ENCODE data around the gene SCO1.
"Not testable (repeated sequence)": the region's sequence is repeated elsewhere in the genome, so short reads cannot be mapped to it uniquely, and the experiment has no call there.

Gene SCO1

DNA sequence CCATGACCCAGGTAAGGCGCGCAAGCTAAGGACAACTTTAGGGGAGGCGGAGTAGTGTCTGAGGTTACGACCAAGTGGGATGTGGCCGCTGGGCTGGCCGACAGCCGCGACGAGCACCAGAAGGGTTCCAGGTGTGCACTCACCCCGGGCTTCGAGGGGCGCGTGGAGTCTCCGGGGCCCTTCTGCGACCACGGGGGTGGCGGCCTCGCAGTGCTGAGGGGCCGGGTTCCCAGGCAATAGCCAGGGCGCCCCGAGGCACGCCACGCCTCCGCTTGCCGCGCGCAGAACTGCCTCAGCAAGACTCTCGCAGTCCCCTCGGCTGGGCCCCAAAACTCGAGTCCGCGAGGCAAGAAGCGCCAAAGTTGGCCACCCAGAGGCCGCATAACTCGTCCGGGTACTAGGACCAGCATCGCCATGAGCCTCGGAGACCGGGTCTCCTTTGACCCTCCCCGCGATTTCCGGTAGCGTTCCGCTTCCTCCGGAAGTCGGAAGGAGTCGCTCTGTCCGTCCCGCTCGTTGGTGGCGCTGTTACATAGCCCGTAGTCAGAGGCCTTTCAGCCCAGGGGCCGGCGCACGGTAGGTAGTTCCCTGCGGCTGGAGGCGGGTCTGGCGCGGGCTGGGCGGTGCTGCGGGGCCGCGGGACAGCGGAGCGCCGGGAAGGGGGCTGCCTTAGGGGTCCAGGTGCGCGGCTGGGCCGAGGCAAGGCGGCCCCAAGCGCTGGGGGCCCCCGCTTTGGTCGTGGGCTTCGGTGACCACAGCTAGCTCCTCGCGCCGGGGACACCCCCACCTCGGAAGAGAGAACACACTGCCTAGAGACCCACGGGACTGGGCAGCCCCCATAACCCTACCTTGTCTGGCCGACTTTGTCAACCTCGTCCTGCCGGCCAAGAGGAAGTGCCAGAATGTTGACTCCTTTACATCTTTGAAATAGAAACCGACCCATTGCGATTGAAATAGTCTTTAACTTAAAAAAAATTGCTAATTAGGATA, at the start of gene SCO1, which contains the start of gene ADPRM:
Gene SCO1, minus strand, starts transcription at position 442 of the 990 bp plus-strand sequence. Its CDS starts 26 bp downstream, at position 416.
Gene ADPRM, plus strand, starts transcription at position 503 of the 990 bp plus-strand sequence. CDS start 7,333 bp downstream, outside the sequence.
- DNase-seq (ENCODE audit: low spot score): peak; percentile 84

DNA sequence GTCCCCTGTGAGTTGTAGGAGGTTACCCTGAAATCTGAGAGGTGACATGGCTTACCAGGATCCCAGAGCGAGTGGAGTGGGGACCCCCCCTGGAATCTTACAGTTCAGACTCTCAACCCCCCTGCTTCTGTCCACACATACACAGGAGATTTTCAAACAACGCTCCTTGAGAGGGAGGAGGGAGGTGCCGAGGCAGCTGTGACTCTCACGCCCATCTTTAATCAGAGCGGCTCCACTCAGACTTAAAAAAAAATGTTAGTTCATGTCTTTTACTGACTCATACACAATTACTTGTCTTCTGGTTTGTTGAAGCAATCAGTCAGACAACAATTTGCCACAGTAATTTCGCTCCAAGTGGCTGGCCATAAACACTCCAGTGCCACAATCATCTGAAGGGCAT, 47.9 kb upstream of the SCO1 start:
- no peak for DNase-seq (ENCODE audit: low spot score)

DNA sequence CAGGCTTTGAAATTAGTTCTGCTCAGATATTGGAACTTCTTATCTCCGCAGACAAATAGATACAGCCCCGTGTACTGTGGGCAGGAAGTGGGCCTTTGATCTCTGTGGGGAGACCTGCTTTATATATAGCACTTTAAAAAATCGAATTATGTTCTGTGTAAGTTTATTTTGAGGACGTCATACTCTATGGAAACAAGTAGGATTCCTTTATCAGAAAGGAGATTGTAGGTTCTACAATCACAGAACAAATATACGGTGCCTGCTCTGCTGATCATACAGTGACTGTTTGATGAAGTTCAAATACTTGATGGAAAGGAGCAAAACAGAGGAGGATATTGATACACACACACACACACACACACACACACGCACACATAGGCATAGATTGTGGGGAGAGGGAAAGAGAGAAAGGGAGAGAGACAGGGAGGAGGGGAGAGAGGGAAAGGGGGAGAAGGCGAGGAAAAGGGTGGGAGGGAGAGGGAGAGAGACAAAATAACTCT, 47.2 kb upstream of the SCO1 start:
- no peak for DNase-seq (ENCODE audit: low spot score)

DNA sequence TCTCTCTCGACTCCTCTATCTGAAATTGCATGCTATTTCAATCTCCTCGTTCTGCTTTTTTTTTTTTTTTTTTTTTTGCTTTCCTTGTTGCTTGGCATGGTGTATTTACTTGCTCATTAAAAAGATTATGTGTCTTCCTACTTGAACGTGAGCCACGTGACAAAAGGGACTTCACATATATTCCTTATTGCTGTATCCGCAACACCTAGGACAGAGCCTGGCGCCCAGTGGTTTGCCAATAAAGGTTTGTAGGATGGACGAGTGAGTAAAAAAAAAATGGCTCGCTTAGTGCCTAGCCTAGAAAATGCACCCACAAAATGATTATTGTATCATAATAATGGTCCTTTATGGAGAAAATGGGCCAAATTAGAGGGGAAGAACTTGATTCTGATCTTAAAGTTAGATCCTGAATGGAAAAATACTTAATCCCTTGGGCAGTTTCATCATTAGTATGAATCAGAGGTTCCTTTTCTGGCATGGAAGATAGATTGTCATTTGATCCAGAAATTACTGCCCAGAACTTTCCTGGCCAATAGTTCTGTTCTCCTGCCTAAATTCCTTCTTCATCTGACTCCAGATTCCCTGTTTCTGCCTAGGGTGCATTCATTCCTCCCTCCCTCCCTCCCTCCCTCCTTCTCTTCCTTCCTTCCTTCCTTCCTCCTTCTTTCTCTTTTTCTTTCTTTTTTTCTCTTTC, 46.1 kb upstream of the SCO1 start:
- DNase-seq (ENCODE audit: low spot score): no peak

DNA sequence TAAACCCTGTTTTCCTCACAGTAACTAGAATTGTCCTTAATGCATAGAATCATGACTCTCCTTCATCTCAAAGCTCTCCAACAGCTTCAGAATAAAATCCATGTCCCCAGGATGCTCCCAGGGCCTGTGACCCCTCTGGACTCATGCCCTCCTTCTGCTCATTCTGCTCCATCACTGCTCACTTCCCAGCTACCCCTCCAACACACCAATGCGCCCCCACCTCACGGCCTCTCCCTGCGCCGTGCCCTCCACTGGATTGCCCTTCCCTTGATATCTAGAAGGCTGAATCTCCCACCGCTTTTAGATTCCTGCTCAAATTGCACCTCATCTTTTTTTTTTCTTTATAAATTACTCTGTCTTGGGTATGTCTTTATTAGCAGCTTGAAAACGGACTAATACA, 45.1 kb upstream of the SCO1 start:
- DNase-seq (ENCODE audit: low spot score): no peak

DNA sequence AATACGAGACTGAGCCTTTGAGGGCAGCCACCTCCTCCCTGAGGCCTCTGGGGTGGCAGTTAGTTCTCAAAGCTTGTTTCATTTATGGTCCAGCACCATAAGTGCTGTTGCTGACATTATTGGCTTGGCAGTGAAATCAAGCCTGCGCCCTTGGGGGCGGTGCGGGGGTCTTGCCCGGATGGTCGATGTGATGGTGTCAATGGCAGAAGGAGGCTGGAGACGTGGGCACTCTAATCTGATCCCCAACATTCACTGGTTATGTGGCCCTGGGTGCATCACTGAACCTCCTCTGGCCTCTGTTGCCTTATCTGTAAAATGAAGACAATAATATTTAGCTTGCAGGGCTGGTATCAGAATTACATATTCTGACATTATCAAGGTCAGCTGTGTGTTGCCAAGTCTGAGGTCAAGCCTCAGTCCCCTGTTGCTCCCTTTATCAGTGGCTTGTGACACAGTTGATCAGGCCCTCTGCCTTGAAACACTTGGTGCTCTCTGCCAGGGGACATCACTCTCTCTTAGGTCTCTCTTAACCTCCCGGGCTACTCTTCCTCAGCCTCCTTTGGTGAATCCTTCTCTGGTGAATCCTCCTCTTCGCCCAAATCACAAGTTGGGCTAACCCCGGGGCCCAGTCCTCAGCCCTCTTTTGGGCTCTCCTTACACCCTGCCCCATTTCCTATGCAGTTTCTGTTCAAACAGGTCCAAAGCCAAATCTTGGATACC, 44.2 kb upstream of the SCO1 start:
- no peak for DNase-seq (ENCODE audit: low spot score)

DNA sequence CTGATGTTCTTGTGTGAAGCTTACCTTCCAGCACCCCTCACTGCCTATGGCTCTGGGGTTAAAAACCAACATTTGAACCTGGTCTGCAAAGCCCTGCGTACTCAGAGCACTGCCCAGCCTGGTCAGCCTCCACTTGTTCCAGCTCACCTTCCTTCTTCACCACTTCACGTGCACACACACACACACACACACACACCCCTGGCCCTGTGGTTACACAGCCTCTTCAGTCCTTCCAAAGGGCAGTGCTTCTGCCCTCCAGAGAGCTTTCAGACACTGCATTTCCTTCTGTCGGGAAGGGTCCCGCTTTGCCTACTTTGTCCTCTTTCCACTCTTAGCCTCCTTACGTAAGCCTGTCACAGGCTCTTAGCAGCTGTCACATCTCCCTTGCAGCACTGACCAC, 42.1 kb upstream of the SCO1 start:
- no peak for DNase-seq (ENCODE audit: low spot score)

DNA sequence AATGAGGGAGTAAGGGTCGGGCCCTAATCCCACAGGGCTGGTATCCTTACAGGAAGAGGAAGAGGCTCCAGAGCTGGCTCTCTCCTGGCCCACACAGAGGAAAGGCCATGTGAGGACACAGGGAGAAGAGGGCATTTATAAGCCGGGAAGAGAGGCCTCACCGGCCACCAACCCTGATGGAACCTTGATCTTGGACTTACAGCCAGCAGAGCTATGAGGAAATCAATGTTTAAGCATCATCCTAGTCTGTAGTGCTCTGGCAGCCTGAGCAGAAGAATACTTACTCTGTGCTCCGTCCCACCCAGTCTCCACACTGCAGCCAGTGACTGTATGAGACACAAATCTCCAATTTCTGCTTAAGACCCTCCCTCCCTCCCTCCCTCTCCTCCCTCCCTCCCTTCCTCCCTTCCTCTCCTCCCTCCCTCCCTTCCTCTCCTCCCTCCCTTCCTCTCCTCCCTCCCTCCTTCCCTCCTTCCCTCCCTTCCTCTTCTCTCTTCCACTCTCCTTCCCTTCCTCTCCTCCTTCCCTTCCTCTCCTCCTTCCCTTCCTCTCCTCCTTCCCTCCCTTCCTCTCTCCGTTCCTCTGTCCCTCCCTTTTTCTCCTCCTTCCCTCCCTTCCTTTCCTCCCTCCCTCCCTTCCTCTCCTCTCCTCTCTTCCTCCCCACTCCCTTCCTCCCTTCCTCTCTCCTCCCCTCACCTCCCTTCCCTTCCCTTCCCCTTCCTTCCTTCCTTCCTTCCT, 41.4 kb upstream of the SCO1 start:
- DNase-seq (ENCODE audit: low spot score): no peak

DNA sequence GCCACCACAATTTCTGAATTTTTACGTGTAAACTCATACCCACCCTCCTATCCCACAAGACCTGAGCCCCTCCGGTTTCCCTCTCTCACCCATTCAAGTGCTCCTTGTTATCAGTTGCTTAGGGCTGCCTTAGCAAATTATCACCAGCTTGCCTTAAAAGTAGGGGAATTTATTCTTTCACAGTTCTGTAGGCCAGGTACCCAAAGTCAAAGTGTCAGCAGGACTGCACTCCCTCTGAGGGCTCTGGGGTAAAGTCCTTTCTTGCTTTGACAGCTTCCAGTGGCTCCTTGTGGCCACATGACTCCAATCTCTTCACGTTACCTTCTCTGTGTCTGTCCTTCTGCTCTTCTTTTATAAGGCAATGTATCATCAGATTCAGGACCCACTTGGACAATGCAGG, 40.4 kb upstream of the SCO1 start:
- no peak for DNase-seq (ENCODE audit: low spot score)

DNA sequence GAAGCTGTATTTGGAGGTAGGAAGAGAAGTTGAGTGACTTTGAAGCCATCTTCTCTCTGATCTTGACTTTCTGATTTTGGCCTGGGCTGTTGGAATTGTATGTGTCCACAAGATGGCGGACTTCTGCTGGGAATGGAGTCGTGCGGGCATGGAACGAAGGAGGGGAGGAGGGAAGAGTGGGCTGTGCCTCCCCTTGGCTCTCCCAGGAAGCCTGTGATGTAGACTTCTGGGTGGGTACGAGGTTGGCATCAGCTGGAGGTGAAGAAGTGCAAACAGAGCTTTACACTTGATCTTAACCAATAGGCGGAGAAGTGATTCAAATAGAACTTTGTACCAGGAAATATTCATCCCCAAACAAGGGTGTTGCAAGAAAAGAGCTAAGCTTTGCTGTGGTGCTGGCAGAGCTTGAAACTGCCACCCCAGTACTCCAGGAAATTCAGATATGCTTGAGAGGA, 39.9 kb upstream of the SCO1 start:
- DNase-seq (ENCODE audit: low spot score): peak; percentile 65

DNA sequence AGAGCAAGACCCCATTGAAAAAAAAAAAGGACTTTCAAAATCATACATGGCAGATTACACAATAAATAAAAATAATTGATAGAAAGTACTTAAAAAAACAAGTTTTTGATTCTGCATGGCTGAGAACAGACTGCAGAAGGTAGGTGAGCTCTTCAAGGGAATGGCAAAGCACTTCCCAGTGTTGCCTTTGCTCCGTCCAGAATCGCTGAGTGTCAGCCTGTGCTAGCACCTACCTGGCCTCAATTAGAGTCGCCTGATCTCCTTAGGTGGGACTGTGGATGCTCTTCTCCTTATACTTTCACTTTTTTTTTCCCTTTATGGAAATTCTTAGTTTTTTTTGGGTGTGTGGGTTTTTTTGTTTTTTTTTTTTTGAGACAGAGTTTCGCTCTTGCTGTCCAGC, 38.5 kb upstream of the SCO1 start:
- no peak for DNase-seq (ENCODE audit: low spot score)

DNA sequence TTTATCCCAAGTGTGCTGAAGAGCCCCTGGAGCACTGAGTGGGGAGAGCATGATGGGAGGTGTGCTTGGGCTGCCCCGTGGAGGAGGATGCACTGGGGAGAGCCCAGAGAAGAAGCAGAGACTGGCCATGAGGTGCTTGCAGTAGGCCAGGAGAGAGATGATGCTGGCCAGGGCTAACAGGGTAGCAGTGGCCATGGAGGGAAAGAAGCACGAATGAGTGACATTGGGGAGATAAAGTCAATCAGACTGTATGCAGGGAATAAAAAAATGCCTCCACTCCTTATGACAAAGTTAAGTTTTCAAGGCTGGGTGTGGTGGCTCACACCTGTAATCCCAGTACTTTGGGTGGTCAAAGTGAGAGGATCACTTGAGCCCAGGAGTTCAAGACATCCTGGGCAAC, 37.9 kb upstream of the SCO1 start:
- no peak for DNase-seq (ENCODE audit: low spot score)

DNA sequence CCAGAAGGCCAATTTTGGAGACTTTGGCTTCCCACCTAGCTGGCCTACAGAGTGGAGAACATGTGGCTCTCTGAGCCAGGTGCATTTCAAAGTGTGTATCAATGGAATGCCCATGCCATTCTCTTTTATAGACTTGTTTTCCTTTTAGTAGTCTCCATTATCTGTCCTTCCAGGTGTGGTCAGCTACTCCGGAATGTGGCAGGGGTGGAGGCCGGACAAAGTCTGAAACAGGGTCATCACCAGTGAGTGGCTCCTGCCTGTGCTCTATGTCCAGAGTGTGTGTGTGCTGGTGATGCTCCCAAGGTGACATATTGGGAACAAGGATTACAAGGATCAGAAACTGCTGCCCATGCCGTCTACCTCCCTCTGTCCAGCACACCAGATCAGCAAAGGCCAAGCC, 36.3 kb upstream of the SCO1 start:
- no peak for DNase-seq (ENCODE audit: low spot score)

DNA sequence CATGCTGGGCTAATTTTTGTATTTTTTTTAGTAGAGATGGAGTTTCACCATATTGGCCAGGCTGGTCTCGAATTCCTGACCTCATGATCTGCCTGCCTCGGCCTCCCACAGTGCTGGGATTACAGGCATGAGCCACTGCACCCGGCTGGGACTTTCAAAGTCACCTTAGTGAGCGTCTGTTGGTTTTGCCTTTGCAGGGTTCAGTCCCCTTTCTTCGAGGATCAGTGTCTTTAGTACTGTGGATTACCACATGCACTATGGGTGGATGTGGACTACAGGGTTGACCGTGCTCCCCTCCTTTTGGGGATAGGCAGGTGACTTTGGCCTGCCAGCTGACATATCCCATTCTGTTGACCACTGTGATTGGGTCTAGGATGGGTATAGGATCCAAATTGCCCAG, 34.8 kb upstream of the SCO1 start:
- not testable (repeated sequence) for DNase-seq (ENCODE audit: low spot score)

DNA sequence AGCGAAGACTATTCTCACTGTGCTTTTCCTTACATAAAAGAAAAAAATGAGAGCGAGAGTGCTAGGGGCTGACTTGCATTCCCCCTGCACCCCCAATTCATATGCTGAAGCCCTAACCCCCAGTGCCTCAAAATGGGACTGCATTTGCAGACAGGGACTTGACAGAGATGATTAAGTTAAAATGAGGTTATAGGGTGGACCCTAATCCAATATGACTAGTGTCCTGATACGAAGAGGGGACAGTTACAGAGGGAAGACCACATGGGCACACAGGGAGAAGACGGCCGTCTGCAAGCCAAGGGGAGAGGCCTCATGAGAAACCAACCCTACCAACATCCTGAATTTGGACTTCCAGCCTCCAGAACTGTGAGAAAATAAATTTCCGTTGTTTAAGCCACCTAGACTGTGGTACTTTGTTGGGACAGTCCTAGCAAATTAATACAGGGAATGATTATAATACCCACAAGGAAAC, 34.1 kb upstream of the SCO1 start:
- no peak for DNase-seq (ENCODE audit: low spot score)

DNA sequence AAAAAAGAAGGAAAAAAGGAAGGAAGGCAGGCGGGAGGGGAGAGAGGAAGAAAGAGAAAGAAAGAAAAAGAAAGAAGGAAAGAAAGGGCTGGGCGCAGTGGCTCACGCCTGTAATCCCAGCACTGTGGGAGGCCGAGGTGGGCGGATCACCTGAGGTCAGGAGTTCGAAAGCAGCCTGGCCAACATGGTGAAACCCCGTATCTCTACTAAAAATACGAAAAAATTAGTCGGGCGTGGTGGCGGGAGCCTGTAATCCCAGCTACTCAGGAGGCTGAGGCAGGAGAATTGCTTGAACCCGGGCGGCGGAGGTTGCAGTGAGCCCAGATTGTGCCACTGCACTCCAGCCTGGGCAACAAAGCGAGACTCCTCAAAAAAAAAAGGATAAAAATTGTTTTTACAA, 32.9 kb upstream of the SCO1 start:
- not testable (repeated sequence) for DNase-seq (ENCODE audit: low spot score)

DNA sequence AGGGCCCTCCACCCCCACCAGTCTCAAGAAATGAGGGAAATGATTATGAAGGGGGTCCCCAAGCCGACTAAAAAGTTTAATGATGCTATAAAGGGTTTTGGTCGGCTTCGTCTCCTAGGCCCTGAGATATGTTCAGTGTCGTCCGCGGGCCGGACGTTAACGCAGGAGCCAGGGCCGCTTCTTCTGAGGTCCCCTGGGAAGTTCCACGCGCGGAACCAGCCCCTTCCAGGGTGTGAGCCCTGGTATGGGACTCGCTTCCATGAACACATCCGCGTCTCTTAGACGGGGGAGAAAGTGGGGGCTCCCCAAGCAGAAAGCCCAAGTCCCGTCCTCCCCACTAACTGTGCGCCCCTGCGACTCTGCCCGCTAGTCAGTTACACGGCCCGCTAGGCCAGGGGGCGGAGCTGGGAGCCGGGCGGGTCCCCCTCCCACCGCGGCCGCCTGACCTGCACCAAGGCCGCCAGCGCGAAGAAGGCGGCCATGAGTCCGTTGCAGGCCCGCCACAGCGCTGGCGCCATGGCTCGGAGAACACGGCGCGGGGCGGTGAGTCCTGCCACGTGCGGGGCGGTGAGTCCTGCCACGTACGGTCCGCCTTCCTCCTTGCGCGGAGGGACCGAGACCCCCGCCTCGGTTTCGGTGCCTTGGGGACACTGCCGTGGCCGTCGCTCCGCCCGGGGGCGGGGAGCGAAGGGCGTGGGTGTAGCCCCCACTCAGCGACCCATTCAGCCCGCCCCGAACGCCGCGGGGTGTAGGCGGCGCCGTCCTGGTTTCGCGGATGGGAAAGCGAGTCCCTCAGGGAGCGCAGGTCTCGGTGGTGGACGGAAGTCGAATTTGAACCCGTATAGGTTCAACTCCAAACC, 32.2 kb upstream of the SCO1 start, which contains the start of gene TMEM220:
Gene TMEM220, minus strand, starts transcription at position 690 of the 860 bp plus-strand sequence. Its CDS starts 172 bp downstream, at position 518.
- DNase-seq (ENCODE audit: low spot score): no peak

DNA sequence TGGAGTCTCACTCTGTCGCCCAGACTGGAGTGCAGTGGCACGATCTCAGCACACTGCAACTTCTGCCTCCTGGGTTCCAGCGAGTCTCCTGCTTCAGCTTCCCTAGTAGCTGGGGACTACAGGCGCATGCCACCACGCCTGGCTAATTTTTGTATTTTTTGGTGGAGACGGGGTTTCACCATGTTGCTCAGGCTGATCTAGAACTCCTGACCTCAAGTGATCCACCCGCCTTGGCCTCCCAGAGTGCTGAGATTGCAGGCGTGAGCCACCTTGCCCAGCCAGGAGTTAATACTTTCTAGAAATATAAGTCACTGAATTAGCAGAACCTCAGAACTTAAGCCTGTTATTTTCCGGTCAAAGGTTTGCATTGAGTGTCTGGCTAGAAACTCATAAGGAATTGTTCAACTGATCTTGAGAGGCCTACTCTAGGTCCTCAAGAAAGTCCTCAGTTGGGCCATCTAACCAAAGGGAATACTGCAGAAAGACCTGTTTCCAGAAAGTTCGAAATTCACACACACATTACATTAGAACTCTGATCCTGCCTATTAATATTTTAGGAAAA, 31.1 kb upstream of the SCO1 start:
- DNase-seq (ENCODE audit: low spot score): no peak

DNA sequence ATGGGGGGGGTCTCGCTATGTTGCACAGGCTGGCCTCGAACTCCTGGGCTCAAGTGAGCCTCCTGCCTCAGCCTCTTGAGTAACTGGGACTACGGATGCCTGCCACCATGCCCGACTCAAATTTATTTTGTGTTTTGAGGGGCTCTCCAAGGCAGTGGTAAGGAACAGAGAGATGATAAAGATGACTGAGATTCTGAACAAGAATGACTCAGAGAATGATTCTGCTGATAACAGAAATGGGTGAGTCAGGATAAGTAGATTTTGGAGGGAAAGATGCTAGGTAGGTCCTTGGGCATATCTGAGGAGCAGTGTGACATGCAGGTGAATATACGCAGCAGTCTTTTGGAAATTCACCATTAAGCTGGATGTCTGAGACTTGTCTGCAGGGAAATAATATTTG, 29.9 kb upstream of the SCO1 start:
- no peak for DNase-seq (ENCODE audit: low spot score)

DNA sequence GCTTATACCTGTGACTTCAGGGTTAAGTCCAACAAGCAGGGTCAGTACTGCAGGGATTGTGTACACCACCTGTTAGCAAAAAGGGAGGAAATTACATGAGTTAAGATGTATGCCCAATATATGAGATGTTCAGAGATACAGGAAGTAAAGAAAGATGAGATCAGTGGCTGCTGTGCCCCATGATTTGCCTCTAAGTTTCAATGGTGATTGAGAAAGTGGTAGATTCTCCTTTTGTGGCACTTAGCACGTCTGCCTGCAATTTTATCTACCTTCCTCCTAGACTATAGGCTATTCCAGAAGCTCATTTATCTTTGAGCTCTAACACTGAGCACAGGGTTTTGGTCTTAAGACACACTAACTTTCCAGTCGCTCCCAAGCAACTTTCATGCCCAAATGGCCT, 28.9 kb upstream of the SCO1 start:
- no peak for DNase-seq (ENCODE audit: low spot score)
